ENCODE measurements around the gene ZNF837.
A peak's percentile ranks its signal among the peaks of the same experiment; 100 is the strongest.
"Not testable (repeated sequence)": the region's sequence is repeated elsewhere in the genome, so short reads cannot be mapped to it uniquely, and the experiment has no call there.

The ZNF837 gene

GRCh38 chr19:58380662-58381459 lies at the start of gene ZNF837:
Gene ZNF837, minus strand, starts transcription at chr19:58381030. Its CDS starts 11,698 bp downstream, at chr19:58369332.
- peak; percentile 100 for DNase-seq

GRCh38 chr19:58429745-58430144 lies 48.9 kb upstream of the ZNF837 start:
- no peak for DNase-seq

- DNase-seq, result no peak
These were observed 47.8 kb upstream of the ZNF837 start for GRCh38 chr19:58428617-58429016.

- no peak for DNase-seq
These were observed 36.2 kb upstream of the ZNF837 start for GRCh38 chr19:58417071-58417470.

- DNase-seq, result no peak
These were observed 35.8 kb upstream of the ZNF837 start for GRCh38 chr19:58416604-58417003.

- DNase-seq, result peak; percentile 55
These were observed 28.4 kb upstream of the ZNF837 start for GRCh38 chr19:58409010-58409790.

- DNase-seq, result peak; percentile 98
These were observed 27.6 kb upstream of the ZNF837 start, which contains the start of gene ZNF584 for GRCh38 chr19:58408152-58409009. Gene ZNF584, plus strand, starts transcription at chr19:58408649. Its CDS starts 499 bp downstream, at chr19:58409148.

GRCh38 chr19:58407658-58408151 lies 26.9 kb upstream of the ZNF837 start:
- no peak for DNase-seq

GRCh38 chr19:58406818-58407657 lies 26.2 kb upstream of the ZNF837 start:
- DNase-seq, result no peak

- not testable (repeated sequence) for DNase-seq
These were observed 23.2 kb upstream of the ZNF837 start for GRCh38 chr19:58403920-58404478.

GRCh38 chr19:58401840-58402421 lies 21.1 kb upstream of the ZNF837 start:
- DNase-seq, result no peak

GRCh38 chr19:58400916-58401839 lies 20.3 kb upstream of the ZNF837 start:
- peak; percentile 100 for DNase-seq

- DNase-seq, result no peak
These were observed 19.6 kb upstream of the ZNF837 start for GRCh38 chr19:58400316-58400915.

- no peak for DNase-seq
These were observed 19.1 kb upstream of the ZNF837 start for GRCh38 chr19:58399903-58400302.

GRCh38 chr19:58398545-58398944 lies 17.7 kb upstream of the ZNF837 start:
- no peak for DNase-seq

GRCh38 chr19:58398087-58398486 lies 17.3 kb upstream of the ZNF837 start:
- DNase-seq, result no peak

- DNase-seq, result no peak
These were observed 16.8 kb upstream of the ZNF837 start for GRCh38 chr19:58397533-58398037.

GRCh38 chr19:58396691-58397532 lies 16.1 kb upstream of the ZNF837 start:
- no peak for DNase-seq
